ENCODE measurements around the gene DOCK2. TPM values are rescaled to one million over a fixed set of nuclear protein-coding genes. Genes with fewer than 3 reads are reported as not detected.

DOCK2 gene
- total RNA-seq, 1 experiment from 2014 or later: 2.2 TPM

GRCh38 chr5:169641253-169641652, 4.2 kb downstream of the DOCK2 start:
- Histone ChIP-seq H3K4me1 (ENCODE audit: insufficient read depth, low read length, poor library complexity, severe bottlenecking) (no peaks in the 10 kb centered on the region), H3K27me3 (replicated peaks; ENCODE audit: insufficient read depth, low read depth, low read length, poor library complexity) (no peaks in the 10 kb centered on the region), H3K9me3 (ENCODE audit: low read depth, low read length, poor library complexity, severe bottlenecking) (no peaks in the 10 kb centered on the region), H3K27ac (ENCODE audit: low read depth, low read length, poor library complexity, severe bottlenecking) (no peak overlapping the region), H3K4me3 (ENCODE audit: low read depth, low read length, poor library complexity, severe bottlenecking) (no peak overlapping the region), H3K36me3 (ENCODE audit: insufficient read depth, low read length, poor library complexity, severe bottlenecking) (no peaks in the 10 kb centered on the region)
- intact Hi-C loops (cut with micrococcal nuclease; ENCODE audit: unreplicated experiment): no loop called here
- no peak for DNase-seq (ENCODE audit: low spot score)
- POLR2A ChIA-PET (ENCODE audit: low non-redundant PET): no interaction called here
- CTCF ChIA-PET: no interaction called here
- BruUV-seq (replicated peaks): no TSS peak
- TF ChIP-seq EZH2 (IDR thresholded peaks at IDR 0.05; ENCODE audit: borderline replicate concordance, low read depth, low read length, poor library complexity, severe bottlenecking) (no peak), CTCF (conservative IDR thresholded peaks at IDR 0.05; ENCODE audit: low read depth, low read length) (no peak)

GRCh38 chr5:169646856-169647255, 9.8 kb downstream of the DOCK2 start:
- intact Hi-C loops (cut with micrococcal nuclease; ENCODE audit: unreplicated experiment): no loop called here
- H3K4me1 ChIP-seq (ENCODE audit: insufficient read depth, low read length, poor library complexity, severe bottlenecking): no peaks in the 10 kb centered on the region
- POLR2A ChIA-PET (ENCODE audit: low non-redundant PET): no interaction called here
- no TSS peak for BruUV-seq (replicated peaks)
- H3K36me3 ChIP-seq (ENCODE audit: insufficient read depth, low read length, poor library complexity, severe bottlenecking): no peaks in the 10 kb centered on the region
- CTCF ChIA-PET: no interaction called here
- H3K9me3 ChIP-seq (ENCODE audit: low read depth, low read length, poor library complexity, severe bottlenecking): no peaks in the 10 kb centered on the region
- TF ChIP-seq EZH2 (IDR thresholded peaks at IDR 0.05; ENCODE audit: borderline replicate concordance, low read depth, low read length, poor library complexity, severe bottlenecking) (no peak), CTCF (conservative IDR thresholded peaks at IDR 0.05; ENCODE audit: low read depth, low read length) (no peak)
- no peak for DNase-seq (ENCODE audit: low spot score)
- H3K27ac ChIP-seq (ENCODE audit: low read depth, low read length, poor library complexity, severe bottlenecking): no peak overlapping the region
- H3K4me3 ChIP-seq (ENCODE audit: low read depth, low read length, poor library complexity, severe bottlenecking): no peak overlapping the region
- no peaks in the 10 kb centered on the region for H3K27me3 ChIP-seq (replicated peaks; ENCODE audit: insufficient read depth, low read depth, low read length, poor library complexity)

- no peak for DNase-seq (ENCODE audit: low spot score)
- no peaks in the 10 kb centered on the region for H3K36me3 ChIP-seq (ENCODE audit: insufficient read depth, low read length, poor library complexity, severe bottlenecking)
- H3K27me3 ChIP-seq (replicated peaks; ENCODE audit: insufficient read depth, low read depth, low read length, poor library complexity): no peaks in the 10 kb centered on the region
- no peak overlapping the region for H3K4me3 ChIP-seq (ENCODE audit: low read depth, low read length, poor library complexity, severe bottlenecking)
- ChIA-PET POLR2A (ENCODE audit: low non-redundant PET) (no interaction called here), CTCF (no interaction called here)
- H3K9me3 ChIP-seq (ENCODE audit: low read depth, low read length, poor library complexity, severe bottlenecking): no peaks in the 10 kb centered on the region
- no peak overlapping the region for H3K27ac ChIP-seq (ENCODE audit: low read depth, low read length, poor library complexity, severe bottlenecking)
- TF ChIP-seq EZH2 (IDR thresholded peaks at IDR 0.05; ENCODE audit: borderline replicate concordance, low read depth, low read length, poor library complexity, severe bottlenecking) (no peak), CTCF (conservative IDR thresholded peaks at IDR 0.05; ENCODE audit: low read depth, low read length) (no peak)
- no peaks in the 10 kb centered on the region for H3K4me1 ChIP-seq (ENCODE audit: insufficient read depth, low read length, poor library complexity, severe bottlenecking)
- intact Hi-C loops (cut with micrococcal nuclease; ENCODE audit: unreplicated experiment): no loop called here
- BruUV-seq (replicated peaks): no TSS peak
These were observed 10.5 kb downstream of the DOCK2 start for GRCh38 chr5:169647566-169647965.

Data from A673 (cell line).